Gastroesophageal sphincter (tissue), 3 donors: ENCODE results near the gene IMMP2L.

Experiments used
- CTCF ChIP-seq, 4 experiments: fragments of 200-600 bp in 2 of 4; fragments of 450-650 bp in 2 of 4; sonication (generic) in 1 of 4; IDR thresholded peaks; one replicate each; pipeline ENCODE4 v1.5.1; 2017 to 2019; ENCODE audit warnings: antibody characterized with exemption in 4 of 4, mild to moderate bottlenecking in 2 of 4, moderate library complexity in 2 of 4
- EP300 ChIP-seq: sonication (generic); formaldehyde crosslinking; IDR thresholded peaks from one replicate; pipeline ENCODE4 v1.6.1; 2017; ENCODE audit warnings: antibody characterized with exemption, mild to moderate bottlenecking
- POLR2A ChIP-seq, 2 donors: fragments of 450-650 bp; IDR thresholded peaks; one replicate each; pipeline ENCODE4 v1.6.1; 2017; ENCODE audit warnings: antibody characterized with exemption in 2 of 2, mild to moderate bottlenecking in 2 of 2, moderate library complexity in 1 of 2
- POLR2AphosphoS5 ChIP-seq: sonication (generic); formaldehyde crosslinking; IDR thresholded peaks from one replicate; pipeline ENCODE4 v1.6.1; 2017; ENCODE audit warnings: antibody characterized with exemption

GRCh38 chr7:110800984-110801383, 761.3 kb downstream of the IMMP2L start:
- TF ChIP-seq CTCF (IDR thresholded peaks at IDR 0.05) (no peak), POLR2A (IDR thresholded peaks at IDR 0.05) (no peak), POLR2AphosphoS5 (no peak), EP300 (no peak)
